Thoracic aorta (tissue), 2 donors: ENCODE data around the gene PHF20. TPM values are rescaled to one million over a fixed set of nuclear protein-coding genes. Genes with fewer than 3 reads are reported as not detected.
"Not testable (repeated sequence)": the region's sequence is repeated elsewhere in the genome, so short reads cannot be mapped to it uniquely, and the experiment has no call there.

Source experiments
- ATAC-seq: fragments of 150-250 bp; one replicate; pipeline ENCODE4 v1.8.0; 2017; ENCODE audit warnings: low read depth; ENCODE audit not compliant: insufficient number of reproducible peaks, low FRiP score
- DNase-seq: peaks from one replicate; pipeline ENCODE4 v3.0.0-alpha.2; 2020; ENCODE audit warnings: low spot score
- H3K27ac ChIP-seq, 2 donors: fragments of 200-600 bp; sonication (generic); 1 replicate in 1 of 2; 2 replicates in 1 of 2; pipeline ENCODE4 v1.5.1; 2016; ENCODE audit warnings: mild to moderate bottlenecking in 2 of 2, moderate library complexity in 2 of 2
- H3K27me3 ChIP-seq: fragments of 200-600 bp; sonication (generic); replicated peaks from 2 replicates; pipeline ENCODE4 v1.6.0; 2016; ENCODE audit warnings: mild to moderate bottlenecking; ENCODE audit not compliant: insufficient read depth
- H3K36me3 ChIP-seq: fragments of 200-600 bp; sonication (generic); one replicate; pipeline ENCODE4 v1.5.1; 2016
- H3K4me1 ChIP-seq, 2 donors: fragments of 200-600 bp; sonication (generic); 1 replicate in 1 of 2; 2 replicates in 1 of 2; pipeline versions ENCODE4 v1.5.1 to v1.6.0; 2016; ENCODE audit warnings: low read depth in 2 of 2, mild to moderate bottlenecking in 1 of 2; ENCODE audit not compliant: control insufficient read depth in 1 of 2
- H3K4me3 ChIP-seq: fragments of 200-600 bp; sonication (generic); 2 replicates; pipeline ENCODE4 v1.5.1; 2016; ENCODE audit warnings: mild to moderate bottlenecking
- H3K9me3 ChIP-seq: fragments of 200-600 bp; sonication (generic); 2 replicates; pipeline ENCODE4 v1.5.1; 2016
- total RNA-seq, 2 donors: library from RNA; depleted of rRNA; stranded (reverse); fragments of >200 nt; gene quantifications; one replicate each; pipeline versions ENCODE4 v1.1.0 to v1.2.3, GENCODE V29; 2016
- TF ChIP-seq, protein P1 (sequence below): fragments of 200-600 bp; sonication (generic); IDR thresholded peaks from one replicate; pipeline ENCODE4 v1.5.1; 2019; ENCODE audit warnings: antibody characterized with exemption

Gene PHF20
- total RNA-seq, 2 donors from 2014 or later: 35.8 to 46.8 TPM

DNA sequence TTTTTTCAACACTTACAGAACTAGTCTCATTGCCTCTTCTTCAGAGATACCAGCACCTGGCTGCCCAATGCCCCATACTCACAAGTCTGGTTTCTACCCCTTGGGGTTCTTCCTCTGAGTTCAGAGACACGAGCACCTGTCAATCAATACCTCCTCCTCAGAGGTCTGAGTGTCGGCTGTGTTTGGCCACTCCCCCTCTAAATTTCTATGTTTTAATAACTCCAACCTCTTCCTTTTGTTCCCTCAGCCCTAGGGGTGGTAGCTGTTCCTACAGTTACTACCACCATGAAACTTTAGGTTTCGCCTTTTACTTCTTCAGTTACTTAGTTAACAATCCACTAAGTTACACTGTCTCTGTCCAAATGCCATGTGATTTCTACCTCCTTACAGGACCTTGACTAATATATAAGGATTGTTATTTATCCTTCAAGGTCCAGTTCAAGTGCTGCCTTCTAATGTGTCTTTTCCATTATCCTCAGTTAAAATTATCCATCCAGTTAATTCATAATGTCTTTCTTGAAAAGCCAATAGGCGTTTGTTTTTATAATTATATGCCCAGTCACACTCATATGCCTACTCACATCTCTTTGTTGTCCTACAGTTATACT is 14.6 kb upstream of the PHF20 start:
- DNase-seq (no peak), ATAC-seq (no peak)
- TF ChIP-seq, protein P1, sequence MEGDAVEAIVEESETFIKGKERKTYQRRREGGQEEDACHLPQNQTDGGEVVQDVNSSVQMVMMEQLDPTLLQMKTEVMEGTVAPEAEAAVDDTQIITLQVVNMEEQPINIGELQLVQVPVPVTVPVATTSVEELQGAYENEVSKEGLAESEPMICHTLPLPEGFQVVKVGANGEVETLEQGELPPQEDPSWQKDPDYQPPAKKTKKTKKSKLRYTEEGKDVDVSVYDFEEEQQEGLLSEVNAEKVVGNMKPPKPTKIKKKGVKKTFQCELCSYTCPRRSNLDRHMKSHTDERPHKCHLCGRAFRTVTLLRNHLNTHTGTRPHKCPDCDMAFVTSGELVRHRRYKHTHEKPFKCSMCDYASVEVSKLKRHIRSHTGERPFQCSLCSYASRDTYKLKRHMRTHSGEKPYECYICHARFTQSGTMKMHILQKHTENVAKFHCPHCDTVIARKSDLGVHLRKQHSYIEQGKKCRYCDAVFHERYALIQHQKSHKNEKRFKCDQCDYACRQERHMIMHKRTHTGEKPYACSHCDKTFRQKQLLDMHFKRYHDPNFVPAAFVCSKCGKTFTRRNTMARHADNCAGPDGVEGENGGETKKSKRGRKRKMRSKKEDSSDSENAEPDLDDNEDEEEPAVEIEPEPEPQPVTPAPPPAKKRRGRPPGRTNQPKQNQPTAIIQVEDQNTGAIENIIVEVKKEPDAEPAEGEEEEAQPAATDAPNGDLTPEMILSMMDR: no peak
- Histone ChIP-seq H3K9me3 (no peaks in the 10 kb centered on the region), H3K27ac (no peak overlapping the region), H3K36me3 (no peaks in the 10 kb centered on the region), H3K27me3 (no peaks in the 10 kb centered on the region), H3K4me1 (no peaks in the 10 kb centered on the region), H3K4me3 (no peak overlapping the region)

DNA sequence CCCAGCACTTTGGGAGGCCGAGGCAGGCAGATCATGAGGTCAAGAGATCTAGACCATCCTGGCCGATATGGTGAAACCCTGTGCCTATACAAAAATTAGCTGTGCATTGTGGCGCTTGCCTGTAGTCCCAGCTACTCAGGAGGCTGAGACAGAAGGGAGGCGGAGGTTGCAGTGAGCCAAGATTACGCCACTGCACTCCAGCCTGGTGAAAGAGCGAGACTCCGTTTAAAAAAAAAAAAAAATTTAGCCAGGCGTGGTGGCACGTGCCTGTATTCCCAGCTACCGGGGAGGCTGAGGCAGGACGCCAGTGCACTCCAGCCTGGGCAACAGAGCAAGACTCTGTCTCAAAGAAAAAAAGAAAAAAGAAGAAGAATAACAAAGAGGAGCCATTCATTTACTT is 10.3 kb upstream of the PHF20 start:
- H3K4me1 ChIP-seq, H3K4me3 ChIP-seq, H3K27me3 ChIP-seq, H3K27ac ChIP-seq, ATAC-seq, DNase-seq, H3K9me3 ChIP-seq, H3K36me3 ChIP-seq: not testable (repeated sequence)

DNA sequence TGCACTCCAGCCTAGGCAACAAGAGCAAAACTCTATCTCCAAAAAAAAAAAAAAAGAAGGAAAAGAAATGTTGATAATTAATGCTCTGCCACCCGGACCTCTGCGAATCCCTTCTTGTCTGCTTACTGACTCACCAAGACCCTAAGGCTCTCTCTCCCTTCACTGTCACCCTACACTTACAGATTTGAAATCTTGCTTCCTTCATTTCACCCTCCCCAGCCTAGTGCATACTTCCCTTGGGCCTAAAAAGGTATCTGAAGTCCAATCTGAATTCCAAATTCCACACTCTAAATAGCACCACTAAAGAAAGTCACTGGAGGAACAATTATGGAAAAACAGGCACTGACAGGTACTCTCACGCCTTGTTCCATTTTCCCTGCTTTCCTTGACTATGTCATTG is 9.4 kb upstream of the PHF20 start:
- DNase-seq: no peak
- no peak for ATAC-seq
- H3K9me3 ChIP-seq: no peaks in the 10 kb centered on the region
- no peaks in the 10 kb centered on the region for H3K36me3 ChIP-seq
- H3K27me3 ChIP-seq: no peaks in the 10 kb centered on the region
- no peak overlapping the region for H3K27ac ChIP-seq
- TF ChIP-seq, protein P1: no peak
- H3K4me3 ChIP-seq: no peak overlapping the region
- H3K4me1 ChIP-seq: no peaks in the 10 kb centered on the region

DNA sequence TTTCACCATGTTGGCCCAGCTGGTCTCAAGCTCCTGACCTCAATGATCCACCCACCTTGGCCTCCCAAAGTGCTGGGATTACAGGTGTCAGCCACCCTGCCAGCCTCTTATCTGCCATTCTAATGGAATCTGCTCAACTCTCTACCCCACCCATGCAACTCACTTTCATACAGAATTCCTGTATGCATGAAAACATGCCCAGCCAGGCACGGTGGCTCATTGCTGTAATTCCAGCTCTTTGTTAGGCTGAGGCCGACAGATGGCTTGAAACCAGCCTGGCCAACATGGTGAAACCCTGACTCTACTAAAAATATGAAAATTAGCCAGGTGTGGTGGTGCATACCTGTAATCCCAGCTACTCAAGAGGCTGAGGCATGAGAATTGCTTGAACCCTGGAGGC is 6.9 kb upstream of the PHF20 start:
- H3K27me3 ChIP-seq, H3K27ac ChIP-seq, H3K36me3 ChIP-seq, H3K4me3 ChIP-seq, DNase-seq, ATAC-seq, H3K9me3 ChIP-seq: not testable (repeated sequence)
- H3K4me1 ChIP-seq: peaks cover 7 to 24% of the 10 kb centered on the region in 2 donors

DNA sequence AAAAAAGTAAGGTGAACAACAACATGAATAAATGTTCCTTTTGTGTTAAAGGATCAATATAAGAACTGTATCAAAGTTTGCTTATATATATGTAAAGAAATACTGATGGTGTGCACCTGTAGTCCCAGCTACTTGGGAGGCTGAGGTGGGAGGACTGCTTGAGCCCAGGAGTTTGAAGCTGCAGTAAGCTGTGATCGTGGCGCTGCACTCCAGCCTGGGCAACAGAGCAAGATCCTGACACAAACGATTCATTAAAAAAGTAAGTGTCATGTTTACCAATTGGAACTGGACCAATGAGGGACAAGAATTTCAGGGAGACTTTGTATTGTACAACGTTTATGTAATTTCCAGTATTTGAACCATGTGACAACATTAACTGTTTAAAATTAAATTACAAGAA is 5.0 kb upstream of the PHF20 start:
- ATAC-seq: no peak
- Histone ChIP-seq H3K27me3 (no peaks in the 10 kb centered on the region), H3K27ac (no peak overlapping the region), H3K4me3 (no peak overlapping the region), H3K9me3 (no peaks in the 10 kb centered on the region), H3K36me3 (no peaks in the 10 kb centered on the region), H3K4me1 (peaks cover 10 to 31% of the 10 kb centered on the region in 2 donors)
- TF ChIP-seq, protein P1: no peak
- no peak for DNase-seq

DNA sequence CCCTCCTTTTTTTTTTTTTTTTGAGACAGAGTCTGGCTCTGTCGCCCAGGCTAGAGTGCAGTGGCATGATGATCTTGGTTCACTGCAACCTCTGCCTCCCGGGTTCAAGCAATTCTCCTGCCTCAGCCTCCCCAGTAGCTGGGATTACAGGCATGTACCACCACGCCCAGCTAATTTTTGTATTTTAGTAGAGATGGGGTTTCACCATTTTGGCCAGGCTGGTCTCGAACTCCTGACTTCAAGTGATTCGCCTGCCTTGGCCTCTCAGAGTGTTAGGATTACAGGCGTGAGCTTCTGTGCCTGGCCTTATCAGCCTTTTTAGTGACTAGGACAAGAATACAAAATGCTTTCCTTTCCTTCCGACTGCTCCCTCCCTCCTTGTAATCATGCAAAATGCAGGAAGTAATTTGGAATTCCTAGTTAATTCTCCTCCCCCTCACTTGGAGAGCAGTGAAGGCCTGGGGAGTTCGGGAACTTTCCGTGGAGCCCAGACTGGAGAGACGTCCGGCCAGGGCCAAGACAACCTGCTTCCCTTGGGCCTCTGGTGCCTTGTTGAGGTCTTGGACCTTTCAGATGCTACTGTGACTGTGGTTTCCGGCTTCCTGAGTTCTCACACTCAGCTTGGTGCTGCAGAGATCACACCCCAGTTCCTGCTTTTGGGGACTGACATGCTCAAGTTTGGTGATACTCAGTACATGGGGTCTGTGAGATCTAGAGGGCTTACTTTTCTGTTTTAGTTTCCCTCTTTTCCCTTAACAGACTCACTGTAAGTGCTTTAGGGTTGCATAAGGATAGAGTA is 3.9 kb upstream of the PHF20 start:
- H3K36me3 ChIP-seq: no peaks in the 10 kb centered on the region

More for the DNA sequence above, 3.9 kb upstream of the PHF20 start:
- Histone ChIP-seq H3K9me3 (no peaks in the 10 kb centered on the region), H3K4me3 (no peak overlapping the region), H3K4me1 (peaks cover 14 to 37% of the 10 kb centered on the region in 2 donors), H3K27me3 (no peaks in the 10 kb centered on the region), H3K27ac (peak overlapping the region; percentile 75 to 91)
- DNase-seq: peak; percentile 8
- TF ChIP-seq, protein P1: no peak
- no peak for ATAC-seq
